A549 treated with ZK216348 at 1 μM for 4 hours (cell line): Measurements from ENCODE around the gene PPM1M. TPM values are rescaled to one million over a fixed set of nuclear protein-coding genes. Genes with fewer than 3 reads are reported as not detected.

Source experiments
- total RNA-seq: library from RNA; stranded (reverse); fragments of 200-300 nt; extraction: Qiagen RNA extraction; gene quantifications from 5 replicates; pipeline ENCODE4 v1.2.3, GENCODE V29; 2022; ENCODE audit warnings: low read depth

Gene PPM1M, protein sequence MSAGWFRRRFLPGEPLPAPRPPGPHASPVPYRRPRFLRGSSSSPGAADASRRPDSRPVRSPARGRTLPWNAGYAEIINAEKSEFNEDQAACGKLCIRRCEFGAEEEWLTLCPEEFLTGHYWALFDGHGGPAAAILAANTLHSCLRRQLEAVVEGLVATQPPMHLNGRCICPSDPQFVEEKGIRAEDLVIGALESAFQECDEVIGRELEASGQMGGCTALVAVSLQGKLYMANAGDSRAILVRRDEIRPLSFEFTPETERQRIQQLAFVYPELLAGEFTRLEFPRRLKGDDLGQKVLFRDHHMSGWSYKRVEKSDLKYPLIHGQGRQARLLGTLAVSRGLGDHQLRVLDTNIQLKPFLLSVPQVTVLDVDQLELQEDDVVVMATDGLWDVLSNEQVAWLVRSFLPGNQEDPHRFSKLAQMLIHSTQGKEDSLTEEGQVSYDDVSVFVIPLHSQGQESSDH
- 3.5 to 5.8 TPM (median 5.1 TPM) in 5 replicates for total RNA-seq

DNA sequence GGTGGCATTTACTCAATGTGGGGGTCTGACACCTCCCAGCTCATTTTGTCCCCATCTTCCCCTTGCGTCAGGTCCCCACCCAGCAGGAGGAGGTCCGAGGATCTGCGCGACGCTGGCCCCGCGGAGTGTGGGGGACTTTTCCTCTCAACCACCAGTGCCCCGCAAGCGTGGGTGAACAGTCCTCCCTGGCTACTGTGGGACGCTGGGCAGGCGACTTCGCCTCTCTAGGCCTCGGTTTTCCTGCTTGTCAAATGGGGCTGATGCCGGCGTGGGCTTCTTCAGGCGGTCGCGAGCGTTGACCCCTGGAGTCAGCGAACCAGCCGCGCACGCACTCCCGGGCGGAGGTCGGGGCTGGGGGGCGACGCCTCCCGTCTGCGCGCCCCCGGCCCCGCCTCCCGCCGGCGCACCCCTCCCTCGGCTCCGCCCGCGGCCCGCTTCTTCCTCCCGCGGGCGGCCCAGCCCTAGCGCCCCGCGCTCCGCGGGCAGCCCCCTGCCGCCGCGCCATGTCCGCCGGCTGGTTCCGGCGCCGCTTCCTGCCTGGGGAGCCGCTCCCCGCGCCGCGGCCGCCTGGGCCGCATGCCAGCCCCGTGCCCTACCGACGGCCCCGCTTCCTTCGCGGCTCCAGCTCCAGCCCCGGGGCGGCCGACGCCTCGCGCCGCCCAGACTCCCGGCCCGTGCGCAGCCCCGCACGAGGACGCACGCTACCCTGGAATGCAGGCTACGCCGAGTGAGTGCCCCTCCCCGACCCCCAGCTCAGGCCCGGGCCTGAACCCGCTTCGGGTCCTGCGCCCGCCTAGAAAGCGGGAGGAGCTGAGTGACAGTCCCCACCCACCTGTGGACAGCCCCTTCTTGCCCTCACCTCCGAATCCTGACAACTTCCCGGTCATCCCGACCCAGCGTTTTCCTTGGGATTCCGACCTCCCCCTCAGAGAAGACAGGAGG, at the start of gene PPM1M:
Gene PPM1M, plus strand, starts transcription at position 438 of the 942 bp plus-strand sequence. Its CDS starts 66 bp downstream, at position 504.

DNA sequence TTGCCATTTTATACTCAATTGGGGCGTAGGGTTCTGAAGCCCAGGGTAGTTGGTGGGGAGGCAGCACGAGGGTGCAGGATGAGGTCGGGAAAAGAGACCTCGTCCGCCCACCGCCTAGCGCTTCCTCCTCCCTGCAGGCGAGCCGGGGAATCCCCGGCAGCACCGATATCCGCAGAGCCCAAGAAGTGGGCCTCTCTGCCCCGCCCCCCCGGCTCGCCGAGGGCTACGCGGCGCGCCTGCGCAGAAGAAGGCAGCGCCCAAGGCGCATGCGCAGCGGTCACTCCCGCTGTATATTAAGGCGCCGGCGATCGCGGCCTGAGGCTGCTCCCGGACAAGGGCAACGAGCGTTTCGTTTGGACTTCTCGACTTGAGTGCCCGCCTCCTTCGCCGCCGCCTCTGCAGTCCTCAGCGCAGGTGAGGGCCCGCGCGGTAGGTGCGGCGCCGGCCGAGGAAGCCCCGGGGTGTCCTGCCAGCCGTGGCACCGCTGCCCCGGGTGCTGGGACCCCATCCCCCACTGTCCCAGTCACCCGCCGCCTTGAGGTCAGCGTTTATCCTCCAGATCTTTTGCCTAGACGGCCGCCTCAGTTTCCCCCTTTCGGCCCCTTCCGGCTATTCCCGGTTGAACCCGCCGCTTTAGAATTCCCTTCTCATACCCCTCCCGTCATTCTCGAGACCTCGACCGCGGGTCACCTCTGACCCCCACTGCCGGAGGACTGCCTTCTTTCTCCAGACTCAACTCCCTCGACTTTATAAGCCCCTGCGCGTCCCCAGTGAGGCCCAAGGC, 47.5 kb upstream of the PPM1M start, which contains the start of gene ALAS1:
Gene ALAS1, plus strand, starts transcription at position 319 of the 784 bp plus-strand sequence. CDS start 1,082 bp downstream, outside the sequence.

DNA sequence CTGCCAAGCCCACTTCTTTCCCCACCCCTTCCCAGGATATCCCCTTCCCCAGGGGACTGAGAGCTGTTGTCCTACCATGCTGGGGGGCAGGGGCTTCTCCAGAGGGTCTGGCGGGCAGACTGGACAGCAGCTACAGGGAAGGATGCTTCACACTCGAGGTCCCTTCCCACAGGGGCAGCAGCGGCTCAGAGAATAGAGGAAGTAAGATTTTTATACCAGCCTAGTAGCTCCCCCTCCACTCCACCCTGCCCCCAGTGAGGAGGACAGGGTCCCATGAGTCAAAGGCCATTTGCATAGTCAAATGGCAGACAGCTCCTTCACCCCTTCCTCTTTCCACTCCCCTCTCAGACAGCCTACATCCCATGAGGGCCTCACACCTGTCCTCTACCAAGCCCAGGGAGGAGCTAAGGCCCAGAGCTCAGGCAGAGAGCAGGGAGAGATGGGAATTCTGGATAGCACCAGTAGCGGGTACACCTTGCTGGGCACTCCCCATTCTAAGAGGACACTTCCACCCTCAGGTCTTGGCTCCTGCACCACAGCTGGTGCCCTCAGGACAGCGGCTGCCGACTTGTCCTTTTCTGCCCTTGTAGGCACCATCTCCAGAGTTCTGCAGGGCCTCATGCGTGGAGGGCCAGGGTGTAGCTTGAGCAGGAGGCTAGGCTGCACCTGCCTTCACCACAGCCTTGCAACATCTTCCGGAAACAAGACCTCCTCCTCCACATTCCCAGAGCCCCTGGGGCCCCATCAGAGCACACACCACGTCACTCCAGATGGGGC, 19.9 kb upstream of the PPM1M start, which contains the start of gene TLR9:
Gene TLR9, minus strand, starts transcription at position 194 of the 777 bp plus-strand sequence. Its CDS starts 116 bp downstream, at position 78.

DNA sequence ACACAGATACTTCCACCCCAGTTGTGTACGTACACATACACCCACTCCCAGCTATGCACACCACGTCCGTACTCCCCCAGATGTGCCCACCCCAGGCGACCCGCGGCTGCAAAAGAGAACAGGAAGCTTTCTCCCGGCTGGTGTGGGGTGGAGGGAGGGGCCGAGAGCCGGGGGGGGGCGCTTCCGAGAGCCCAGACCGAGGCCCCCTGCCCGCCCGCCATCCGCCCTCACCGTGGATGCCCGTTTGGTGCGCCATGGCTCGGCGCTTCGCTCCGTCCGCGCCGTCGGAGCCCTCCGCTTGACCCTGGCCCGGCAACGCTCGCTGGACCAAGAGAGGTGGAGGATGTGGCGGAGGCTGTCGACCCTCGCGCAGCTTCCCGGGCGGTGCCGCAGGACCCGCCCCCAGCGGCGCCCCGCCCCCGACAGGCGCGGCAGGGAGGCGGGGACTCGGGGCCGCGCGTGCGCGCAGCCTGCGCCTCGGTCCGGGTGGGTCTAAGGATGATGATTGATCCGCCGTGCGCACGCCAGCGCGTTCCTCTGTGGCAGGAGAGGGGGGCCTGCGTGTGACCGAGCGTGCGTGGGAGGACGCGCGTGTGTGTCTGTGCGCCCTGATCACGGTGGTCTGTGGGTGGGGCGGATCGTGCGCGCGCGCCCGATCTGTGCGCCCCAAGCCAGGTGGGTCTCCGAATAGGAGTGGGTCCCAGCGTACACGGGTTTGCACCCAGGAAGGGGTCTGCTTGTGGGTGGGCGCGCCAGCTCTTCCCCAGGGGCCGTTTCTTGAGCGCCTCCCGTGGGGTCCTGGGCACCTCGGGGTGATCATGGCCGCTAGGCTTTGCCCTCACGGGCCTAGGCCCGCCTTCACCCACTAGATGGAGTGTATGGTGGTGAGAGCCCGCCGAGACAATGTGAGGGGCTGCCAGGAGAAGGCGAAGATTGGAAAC, 6.5 kb upstream of the PPM1M start, which contains the start of gene TWF2:
Gene TWF2, minus strand, starts transcription at position 398 of the 941 bp plus-strand sequence. Its CDS starts 142 bp downstream, at position 256.

DNA sequence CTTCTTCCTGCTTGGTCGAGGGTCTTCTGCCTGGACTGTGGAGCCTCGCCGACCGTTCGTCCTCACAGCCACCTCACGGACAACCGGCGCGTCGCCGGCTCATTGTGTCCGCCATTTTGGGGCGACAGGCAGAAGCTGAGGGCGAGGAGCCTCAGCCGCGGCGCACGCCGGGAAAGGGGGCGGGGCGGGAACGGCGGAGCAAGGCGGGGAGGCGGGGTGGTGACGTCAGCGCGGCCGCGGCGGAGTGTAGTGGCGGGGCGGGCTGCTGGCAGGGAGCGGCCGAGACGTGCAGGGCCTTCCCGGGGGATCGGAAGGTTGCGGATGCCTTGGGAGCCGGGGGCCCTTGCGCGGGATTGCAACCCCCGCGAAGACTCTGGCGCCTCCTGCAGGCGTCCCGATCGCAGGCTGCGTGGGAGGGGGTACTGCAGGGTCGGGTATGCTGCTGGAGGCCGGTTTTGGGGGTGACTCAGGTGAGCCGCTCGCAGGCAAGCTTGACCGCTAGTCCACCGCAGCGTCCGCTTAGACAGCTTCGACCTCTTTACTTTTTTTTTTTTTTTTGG, 33.0 kb downstream of the PPM1M start, which contains the start of gene WDR82:
Gene WDR82, minus strand, starts transcription at position 140 of the 560 bp plus-strand sequence. CDS start 288 bp downstream, outside the sequence.

Other genes with a start within 250 kb of the PPM1M start
- gene RPL29, start 249.9 kb upstream of the PPM1M start, total RNA-seq: 1,239 to 1,467 TPM (median 1,300 TPM) in 5 replicates
- 16.2 to 20.6 TPM (median 18.4 TPM) in 5 replicates for gene DUSP7, start 189.2 kb upstream of the PPM1M start, total RNA-seq
- gene POC1A, start 91.3 kb upstream of the PPM1M start, total RNA-seq: 12.2 to 19.5 TPM (median 19.2 TPM) in 5 replicates
- 38.4 to 51.7 TPM (median 49.5 TPM) in 5 replicates for gene ALAS1, start 47.6 kb upstream of the PPM1M start, total RNA-seq
- gene TLR9, start 20.1 kb upstream of the PPM1M start, total RNA-seq: 0.18 TPM in 1 of 5 replicates, not detected in the others
- 51.7 to 79.8 TPM (median 69.4 TPM) in 5 replicates for gene TWF2, start 6.6 kb upstream of the PPM1M start, total RNA-seq
- 45.4 to 57.8 TPM (median 50.5 TPM) in 5 replicates for gene WDR82, start 32.9 kb downstream of the PPM1M start, total RNA-seq
- gene GLYCTK, start 42.1 kb downstream of the PPM1M start, total RNA-seq: 1.5 to 4.6 TPM (median 3.8 TPM) in 5 replicates
- 0.72 to 1.6 TPM (median 0.89 TPM) in 5 replicates for gene DNAH1, start 70.6 kb downstream of the PPM1M start, total RNA-seq
- 25.6 to 40.0 TPM (median 38.8 TPM) in 5 replicates for gene BAP1, start 164.2 kb downstream of the PPM1M start, total RNA-seq
- 2.1 to 4.5 TPM (median 2.7 TPM) in 5 replicates for gene PHF7, start 164.9 kb downstream of the PPM1M start, total RNA-seq
- gene SEMA3G, start 199.3 kb downstream of the PPM1M start, total RNA-seq: 0.07 to 0.15 TPM (median 0.12 TPM) in 5 replicates
- 0.87 to 2.3 TPM (median 1.2 TPM) in 5 replicates for gene TNNC1, start 208.3 kb downstream of the PPM1M start, total RNA-seq
- 10.9 to 17.3 TPM (median 14.4 TPM) in 5 replicates for gene NISCH, start 209.8 kb downstream of the PPM1M start, total RNA-seq
- gene STAB1, start 249.6 kb downstream of the PPM1M start, total RNA-seq: 0.09 to 0.14 TPM in 2 of 5 replicates, not detected in the others